GM21619 (cell line): ENCODE results near the gene MTX1.
"Not testable (repeated sequence)": the region's sequence is repeated elsewhere in the genome, so short reads cannot be mapped to it uniquely, and the experiment has no call there.

Experiments
- ATAC-seq: cut with Tn5 transposase; IDR thresholded peaks from one replicate; pipeline ENCODE4 v1.9.1; 2021; ENCODE audit not compliant: unreplicated experiment

MTX1 gene

DNA sequence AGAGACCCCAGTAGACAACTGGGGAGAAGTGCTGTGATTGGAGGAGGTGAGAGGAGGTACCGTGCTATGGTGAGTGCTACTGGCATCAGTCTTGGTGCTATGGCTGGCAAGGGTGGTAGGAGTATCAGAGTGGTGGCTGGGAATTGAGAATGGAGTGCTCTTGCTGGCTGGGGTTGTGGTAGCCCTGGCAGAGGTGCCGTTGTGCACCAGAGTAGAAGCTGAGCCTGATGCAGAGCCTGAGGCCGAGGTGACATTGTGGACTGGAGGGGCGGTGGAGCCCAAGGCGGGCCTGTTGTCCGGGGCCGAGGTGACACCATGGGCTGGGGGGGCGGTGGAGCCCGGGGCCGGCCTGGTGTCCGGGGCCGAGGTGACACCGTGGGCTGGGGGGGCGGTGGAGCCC lies 20.2 kb upstream of the MTX1 start:
- ATAC-seq = no peak

DNA sequence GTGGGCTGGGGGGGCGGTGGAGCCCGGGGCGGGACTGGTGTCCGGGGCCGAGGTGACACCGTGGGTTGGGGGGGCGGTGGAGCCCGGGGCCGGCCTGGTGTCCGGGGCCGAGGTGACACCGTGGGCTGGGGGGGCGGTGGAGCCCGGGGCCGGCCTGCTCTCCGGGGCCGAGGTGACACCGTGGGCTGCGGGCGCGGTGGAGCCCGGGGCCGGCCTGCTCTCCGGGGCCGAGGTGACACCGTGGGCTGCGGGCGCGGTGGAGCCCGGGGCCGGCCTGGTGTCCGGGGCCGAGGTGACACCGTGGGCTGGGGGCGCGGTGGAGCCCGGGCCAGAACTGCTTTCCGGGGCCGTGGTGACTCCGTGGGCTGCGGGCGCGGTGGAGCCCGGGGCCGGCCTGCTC lies 18.6 kb upstream of the MTX1 start:
- not testable (repeated sequence) for ATAC-seq

DNA sequence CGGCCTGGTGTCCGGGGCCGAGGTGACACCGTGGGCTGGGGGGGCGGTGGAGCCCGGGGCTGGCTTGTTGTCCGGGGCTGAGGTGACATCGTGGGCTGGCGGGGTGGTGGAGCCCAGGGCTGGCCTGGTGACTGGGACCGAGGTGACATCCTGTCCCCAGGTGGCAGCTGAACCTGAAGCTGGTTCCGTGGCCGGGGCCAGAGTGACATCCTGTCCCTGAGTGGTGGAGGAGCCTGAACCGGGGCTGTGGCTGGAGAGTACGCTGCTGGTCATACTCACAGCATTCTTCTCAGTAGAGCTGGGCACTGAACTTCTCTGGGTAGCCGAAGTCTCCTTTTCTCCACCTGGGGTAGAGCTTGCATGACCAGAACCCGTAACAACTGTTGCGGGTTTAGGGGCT lies 16.6 kb upstream of the MTX1 start:
- ATAC-seq = no peak

DNA sequence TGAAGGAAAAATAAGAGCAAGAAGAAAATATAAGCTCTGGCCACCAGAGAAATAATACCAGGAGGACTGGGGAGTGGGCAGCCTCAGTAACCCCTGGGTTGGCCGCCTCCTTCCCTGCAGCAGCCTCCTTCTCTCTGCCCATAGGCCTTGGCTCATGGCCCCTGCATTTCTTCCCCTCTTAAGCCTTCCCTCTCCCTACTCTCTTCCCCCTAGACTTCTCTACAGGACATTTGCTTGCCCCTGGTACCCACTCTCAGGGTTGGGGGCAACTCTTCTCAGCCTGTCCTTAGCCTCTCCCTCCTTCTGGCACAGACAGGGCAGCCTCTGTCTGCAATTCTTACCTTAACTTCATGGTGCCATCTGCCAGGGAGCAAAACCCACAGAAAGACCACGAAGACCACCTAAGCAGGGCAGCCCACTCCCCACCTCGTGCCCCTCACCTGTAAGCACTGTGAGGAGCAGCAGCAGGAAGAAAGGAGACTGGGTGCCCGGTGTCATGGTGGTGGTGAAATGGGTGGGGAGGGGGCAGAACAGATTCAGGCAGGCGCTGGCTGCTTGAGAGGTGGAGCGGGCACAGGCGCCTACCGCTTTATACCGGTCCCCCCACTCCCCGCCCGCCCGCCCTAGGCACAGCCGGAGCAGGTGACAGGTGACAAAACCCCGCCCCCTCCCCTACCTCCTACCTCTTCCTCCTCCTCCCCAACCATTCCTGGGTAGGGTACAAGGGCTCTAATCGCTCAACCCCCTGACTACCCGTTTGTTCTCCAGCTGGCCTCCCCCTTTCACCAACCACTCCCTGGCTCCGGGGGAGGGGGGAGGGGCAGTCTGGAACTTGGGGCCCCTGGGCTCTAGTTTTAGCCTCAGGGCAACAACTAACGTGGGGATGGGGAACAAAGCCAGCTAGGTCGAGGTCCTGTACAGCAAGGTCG lies 15.9 kb upstream of the MTX1 start:
- ATAC-seq = no peak

DNA sequence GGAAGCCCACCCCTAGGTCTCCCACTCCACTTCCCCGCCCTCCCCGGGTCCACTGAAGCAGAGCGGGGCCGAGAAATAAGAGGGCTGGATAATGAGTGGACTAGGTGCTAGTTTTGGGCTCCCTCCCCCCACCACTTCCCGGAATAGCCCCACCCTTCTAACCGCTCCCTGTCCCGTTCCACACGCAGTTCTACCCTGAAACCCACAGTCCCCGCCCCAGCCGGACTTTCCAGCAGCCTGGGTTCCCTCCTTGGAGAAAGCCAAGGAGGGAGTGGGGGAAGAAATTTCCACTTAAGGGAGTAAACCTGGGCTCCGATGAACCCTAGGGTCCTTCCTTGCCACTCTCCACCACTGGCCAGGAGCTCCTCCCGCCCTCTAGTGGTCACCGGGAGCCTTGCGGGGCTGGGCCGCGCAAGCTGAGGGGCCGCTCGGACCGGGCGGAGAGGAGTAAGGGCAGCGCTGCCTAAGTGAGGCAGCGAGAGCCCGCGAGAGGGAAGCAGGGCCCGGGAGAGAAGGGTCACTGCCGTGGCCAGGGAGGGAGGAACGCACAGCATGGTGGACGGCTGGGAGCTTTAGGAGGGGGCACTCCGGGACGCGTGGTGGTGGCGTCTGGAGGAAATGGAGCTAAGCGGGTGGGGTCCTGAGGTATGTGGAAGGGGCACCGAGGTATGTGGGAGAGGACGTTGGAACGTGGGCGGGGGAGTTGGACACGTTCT lies 15.1 kb upstream of the MTX1 start:
- ATAC-seq = peak; percentile 57

DNA sequence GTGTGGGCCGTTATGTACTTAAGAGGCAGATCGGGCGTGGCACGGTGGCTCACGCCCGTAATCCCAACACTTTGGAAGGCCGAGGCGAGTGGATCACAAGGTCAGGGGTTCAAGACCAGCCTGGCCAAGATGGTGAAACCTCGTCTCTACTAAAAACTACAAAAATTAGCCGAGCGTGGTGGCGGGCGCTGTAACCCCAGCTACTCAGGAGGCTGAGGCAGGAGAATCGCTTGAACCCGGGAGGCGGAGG lies 14.6 kb upstream of the MTX1 start:
- not testable (repeated sequence) for ATAC-seq

DNA sequence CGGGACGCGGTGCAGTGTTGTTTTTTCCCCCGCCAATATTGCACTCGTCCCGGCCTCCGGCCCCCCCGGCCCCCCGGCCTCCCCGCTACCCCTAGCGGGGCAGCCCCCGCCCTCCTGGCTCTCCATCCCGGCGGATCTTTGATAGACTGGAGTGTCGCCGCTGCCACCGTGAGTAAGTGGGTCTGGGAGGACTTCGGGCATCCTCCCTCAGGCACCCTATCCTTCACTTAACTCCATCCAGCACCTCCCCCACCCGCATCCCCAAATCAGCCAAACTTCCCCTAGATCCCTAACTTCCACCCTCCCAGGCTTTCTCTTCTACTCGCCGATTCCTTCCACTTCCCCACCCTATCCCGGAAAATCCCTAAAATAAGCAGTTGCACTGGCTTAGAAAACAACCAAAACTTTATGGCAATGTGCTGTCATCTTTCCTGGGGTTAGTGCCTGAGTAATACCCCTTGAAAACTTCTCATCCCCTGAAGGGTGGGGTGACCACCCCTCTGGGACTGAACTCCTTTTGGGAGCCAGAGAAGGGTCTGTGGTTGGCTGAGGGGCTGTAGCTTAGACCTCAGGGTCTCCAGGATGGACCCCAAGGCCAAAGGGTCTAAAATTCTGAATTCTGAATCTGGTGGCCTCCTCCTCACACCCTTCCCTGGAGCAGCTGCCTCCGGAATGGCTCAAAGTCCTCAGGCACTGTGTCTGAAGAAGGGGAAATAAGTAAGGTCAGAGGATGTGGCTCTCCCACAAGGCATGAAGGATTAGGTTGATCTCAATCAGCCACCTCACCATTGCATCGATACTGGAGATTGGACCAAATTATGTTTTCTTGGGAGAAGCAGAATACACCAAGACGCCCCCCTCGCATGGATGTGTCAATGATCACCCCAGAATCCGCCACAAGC lies 13.0 kb upstream of the MTX1 start:
- ATAC-seq = no peak

DNA sequence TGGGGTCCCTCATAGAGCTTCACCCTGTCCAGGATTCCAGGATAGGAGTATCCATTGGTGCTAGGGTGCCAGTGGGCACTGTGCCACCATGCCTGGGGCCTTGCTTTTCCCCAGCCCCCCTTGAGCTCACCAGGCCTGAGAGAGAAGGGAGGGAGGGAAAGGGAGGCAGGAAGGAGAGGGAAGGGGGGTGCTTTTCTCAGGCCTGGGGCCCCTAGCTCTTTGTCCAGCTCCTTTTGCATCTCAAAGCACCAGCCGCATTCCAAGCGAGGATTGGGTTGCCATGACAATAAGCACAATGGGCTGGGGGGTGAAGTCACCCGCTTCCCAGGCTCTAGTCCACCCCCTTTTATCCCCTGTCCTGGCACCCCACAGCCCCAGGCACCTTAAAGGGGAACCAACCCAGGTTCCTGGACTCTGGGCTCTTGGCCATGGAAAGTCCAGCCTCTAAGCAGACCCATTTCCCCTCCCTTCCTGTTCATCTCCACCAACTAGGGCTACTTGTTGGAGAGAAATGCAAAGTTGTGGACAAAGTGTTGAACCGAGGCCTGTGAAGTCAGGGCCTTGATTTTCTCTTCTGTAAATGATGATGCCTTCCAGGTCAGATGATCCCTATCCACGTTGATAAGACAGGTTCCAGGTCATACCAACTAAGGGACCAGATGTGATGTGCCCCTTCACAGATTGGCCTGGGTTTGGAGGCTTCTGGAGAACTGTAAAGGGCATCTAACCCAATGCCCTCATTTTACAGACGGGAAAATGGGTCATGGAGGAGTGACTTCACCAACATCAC lies 12.2 kb upstream of the MTX1 start:
- no peak for ATAC-seq

DNA sequence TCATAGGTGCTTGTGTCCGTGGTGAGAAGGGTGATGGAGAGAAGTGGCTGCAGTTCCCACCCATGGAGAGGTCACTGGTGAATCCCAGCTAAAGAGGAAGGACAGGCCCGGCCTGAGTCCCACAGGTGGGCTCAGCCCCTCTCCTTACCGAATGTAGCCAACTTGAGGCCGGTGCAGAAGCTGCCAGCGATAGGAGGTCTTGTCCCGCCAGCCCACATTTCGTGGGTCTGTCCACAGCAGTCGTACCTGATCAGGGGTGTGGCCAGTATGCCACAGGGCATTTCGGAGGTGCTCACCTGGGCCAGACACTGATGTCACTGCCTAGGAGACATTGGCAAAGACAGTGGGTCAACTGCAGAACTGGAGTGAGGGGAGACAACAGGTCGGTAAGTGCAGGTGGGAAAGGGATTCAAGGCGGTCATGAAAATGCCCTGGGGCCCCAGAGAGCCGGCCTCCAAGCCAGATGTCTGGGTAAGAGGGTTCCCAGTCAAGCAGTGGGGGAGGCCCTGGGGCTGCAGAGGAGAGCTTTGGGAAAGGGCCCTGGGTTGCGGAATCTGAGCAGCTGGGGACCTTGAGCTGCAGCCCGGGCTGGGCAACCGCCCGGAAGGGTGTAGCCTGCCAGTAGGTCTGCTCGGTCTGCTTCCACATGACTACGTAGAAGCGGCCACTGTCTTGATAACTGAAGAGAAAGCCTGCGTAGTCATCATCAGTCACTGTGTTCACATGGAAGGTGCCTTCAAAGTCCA lies 11.4 kb upstream of the MTX1 start:
- ATAC-seq = no peak

DNA sequence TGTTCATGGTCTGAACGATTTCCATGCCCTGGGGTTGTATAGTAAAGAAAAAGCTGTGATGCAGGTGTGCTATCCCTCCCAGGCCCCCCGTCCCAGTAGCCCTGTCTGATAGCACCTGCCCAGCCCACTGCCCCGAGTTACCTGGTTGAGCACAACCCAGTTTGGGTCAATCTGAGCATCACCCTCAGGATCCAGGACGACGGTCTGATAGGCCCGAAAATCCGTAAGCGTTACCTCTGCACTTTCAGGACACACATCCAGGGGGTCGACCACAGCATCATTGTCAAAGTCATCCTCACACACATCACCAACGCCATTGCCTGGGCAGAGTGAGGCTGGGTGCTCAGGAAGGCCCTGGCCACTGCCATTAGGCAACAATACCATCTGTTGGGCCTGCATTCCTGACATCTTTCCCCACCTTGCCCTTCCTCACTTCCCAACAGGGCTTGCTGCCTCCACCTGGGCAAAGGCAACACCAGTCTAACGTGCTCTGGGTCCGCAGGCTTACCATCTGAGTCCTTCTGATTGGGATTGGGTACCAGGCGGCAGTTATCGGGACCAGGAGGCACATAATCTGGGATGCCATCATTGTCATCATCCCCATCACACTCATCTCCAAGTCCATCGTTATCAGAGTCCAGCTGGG lies 10.5 kb upstream of the MTX1 start:
- ATAC-seq = no peak

DNA sequence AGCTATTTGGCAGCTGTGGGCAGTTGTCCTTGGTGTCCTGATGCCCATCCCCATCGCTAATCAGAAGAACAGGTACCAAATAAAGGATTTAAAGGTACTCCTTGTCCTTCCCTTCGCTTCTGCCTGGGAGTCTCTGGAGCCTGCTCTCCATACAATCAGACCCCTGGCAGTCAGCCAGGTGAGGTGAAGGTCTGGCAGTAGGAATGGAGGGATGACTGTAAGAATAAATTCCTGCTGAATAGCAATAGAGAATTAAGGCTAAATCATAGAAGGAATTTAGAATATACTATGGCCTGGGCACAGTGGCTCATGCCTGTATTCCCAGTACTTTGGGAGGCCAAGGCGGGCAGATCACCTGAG lies 10.0 kb upstream of the MTX1 start:
- ATAC-seq = no peak

DNA sequence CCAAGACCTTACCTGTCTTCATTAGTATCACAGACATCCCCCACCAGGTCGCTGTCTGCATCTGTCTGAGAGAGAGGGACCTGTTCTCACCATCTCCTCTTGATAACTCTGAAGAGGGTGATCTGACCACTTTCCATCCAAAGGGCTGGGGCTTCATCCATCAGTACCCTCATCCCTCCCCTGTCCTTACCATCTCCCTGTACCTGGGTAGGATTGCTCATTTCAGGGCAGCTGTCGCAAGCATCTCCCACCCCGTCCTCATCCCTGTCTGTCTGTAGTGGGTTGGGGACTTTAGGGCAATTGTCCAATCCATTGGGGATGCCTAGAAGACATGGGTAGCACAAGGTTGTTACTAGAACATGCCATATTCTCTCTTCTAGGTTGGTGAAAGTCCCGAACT lies 8.7 kb upstream of the MTX1 start:
- no peak for ATAC-seq

DNA sequence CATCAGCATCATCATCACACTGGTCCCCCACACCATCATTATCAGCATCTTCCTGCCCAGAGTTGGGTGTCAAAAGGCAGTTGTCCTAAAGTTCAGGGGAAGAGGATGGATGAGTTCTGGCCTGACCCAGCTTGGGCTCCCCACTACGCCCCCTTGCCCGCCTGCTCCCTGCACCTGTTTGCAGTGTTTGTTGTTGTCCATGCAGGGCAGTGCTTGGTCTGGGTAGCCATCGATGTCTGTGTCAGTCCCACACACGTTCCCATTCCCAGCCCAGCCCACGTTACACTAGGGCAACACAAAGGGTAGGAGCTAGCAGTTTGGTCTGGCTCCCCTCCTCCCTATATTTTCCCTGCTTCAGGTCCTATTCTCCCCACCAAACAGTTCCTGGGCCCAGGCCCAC lies 7.6 kb upstream of the MTX1 start:
- no peak for ATAC-seq

DNA sequence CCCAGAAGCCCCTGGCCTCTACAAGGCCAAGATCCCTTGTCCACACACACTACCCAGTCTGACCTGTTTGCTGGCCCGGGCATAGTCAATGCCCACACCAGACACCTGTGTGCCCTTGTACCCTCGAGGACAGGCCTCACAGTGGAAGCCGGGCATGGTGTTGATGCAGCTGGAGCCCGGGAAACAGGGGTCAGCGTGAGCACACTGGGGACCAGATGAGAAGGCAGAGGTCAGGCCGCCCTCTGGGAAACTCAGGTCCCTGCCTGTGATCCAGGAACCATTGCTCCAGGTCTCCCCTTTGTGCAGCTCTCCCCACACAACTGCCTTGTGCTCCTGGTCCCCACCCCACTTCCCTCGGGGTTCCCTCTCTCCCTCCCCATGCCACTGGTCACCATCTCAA lies 6.3 kb upstream of the MTX1 start:
- ATAC-seq = no peak

DNA sequence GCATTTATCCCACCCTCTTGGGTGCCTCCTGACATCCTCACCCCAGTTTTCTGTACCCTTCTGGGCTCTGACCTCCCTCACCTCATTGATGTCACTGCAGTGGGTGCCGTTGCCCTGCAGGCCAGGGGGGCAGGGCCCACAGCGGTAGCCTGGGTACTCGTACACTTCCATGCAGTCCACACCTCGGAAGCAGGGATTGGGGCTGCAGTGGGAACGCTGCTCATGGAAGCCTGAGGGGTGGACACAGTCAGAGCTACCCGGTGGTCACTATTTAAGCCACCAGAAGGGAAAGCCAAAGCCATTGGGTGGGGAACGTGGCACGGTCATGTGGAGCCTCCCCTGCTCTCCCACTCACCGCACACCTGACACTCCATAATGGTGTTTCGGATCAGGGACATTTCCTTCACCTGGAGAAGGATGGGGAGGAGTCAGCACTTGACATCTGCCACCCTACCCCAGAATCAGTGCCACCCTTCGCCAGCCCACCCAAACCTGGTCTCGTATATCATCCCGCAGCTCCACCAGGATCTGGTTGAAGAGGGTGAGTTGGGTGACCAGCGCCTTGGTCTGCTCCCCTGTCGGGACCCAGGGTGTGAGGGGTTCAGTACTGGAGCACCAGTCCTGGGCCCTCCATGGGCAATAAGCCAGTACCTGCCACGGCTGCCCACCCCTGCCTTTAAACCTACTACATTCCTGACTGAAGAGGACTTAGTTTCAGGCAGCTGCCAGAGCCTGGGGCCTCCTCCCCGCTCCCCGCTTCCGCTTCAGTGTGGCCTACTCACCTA lies 5.6 kb upstream of the MTX1 start:
- no peak for ATAC-seq

DNA sequence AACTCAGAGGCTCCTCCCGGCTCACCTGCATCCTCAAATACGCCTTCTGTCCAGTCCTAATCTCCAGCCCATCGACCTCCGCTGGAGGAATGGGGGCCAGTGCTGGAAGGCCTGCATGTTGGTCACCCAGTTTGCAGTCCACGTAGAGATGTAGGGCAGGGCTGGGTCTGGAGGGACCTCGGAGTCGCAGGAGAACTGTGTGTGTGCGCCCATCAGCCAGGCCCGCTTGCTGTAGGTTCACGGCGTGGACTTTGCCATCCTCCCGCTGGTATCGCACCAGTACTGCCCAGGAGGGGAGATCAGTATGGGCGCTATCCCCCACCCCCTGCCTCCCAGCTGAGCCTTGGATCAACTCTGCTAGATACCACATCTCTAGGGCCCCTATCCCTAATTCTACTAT lies 3.5 kb upstream of the MTX1 start:
- ATAC-seq = no peak

DNA sequence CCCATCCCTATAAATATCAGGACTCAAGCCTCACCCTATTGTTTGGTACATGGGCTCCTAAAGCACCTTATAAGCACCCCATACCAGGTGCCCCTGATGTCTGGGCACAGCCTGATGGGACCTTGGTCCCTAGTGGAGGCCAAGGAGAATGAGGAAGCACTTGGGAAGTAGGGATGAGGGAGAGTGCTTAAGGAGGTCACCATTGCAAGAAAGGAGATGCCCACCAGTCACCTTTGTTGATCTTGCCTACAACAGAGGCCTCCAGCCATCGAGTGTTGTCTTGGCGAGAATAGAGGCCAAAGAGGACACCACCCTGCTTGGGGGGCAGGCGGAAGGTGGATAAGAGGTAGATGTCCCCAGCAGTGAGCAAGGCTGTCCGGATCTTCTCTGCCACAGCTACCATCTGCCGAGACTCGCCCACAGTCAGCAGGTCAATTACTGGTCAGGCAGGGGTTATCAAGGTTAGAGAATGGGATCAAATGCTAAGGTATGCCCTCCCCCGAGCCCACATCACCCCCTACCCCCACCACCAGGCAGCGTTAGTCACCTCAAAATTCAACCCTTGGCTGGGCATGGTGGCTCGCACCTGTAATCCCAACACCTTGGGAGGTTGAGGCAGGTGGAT lies 2.4 kb upstream of the MTX1 start:
- ATAC-seq = no peak
